GM23338 (cell line): ENCODE results near the gene ZKSCAN2. TPM values are rescaled to one million over a fixed set of nuclear protein-coding genes. Genes with fewer than 3 reads are reported as not detected.

ENCODE experiments used
- ATAC-seq: fragments of 200-7000 bp; cut with Tn5 transposase; 3 replicates; pipeline ENCODE4 v1.9.1; 2020
- DNase-seq: peaks from one replicate; pipeline ENCODE4 v3.0.0-alpha.2; 2015; ENCODE audit warnings: low spot score
- H2AFZ ChIP-seq: fragments of 200-600 bp; sonication (generic); 2 replicates; pipeline ENCODE4 v1.8.0; 2016; ENCODE audit warnings: antibody characterized with exemption, mild to moderate bottlenecking, moderate library complexity
- H3F3A ChIP-seq: fragments of 200-600 bp; sonication (generic); replicated peaks from 2 replicates; pipeline ENCODE4 v1.8.0; 2017; ENCODE audit warnings: antibody characterized with exemption, mixed run types, low read depth
- H3K27ac ChIP-seq: fragments of 200-600 bp; sonication (generic); 2 replicates; pipeline ENCODE4 v1.6.1; 2016; ENCODE audit warnings: low read depth
- H3K27me3 ChIP-seq: fragments of 200-600 bp; sonication (generic); 2 replicates; pipeline ENCODE4 v1.8.0; 2016; ENCODE audit warnings: mild to moderate bottlenecking, mixed run types, moderate library complexity; ENCODE audit not compliant: insufficient read depth
- H3K36me3 ChIP-seq: fragments of 200-600 bp; sonication (generic); 2 replicates; pipeline ENCODE4 v1.8.0; 2016; ENCODE audit warnings: mild to moderate bottlenecking; ENCODE audit not compliant: insufficient read depth
- H3K4me1 ChIP-seq: fragments of 200-600 bp; sonication (generic); 2 replicates; pipeline ENCODE4 v1.8.0; 2016; ENCODE audit warnings: mild to moderate bottlenecking, moderate library complexity; ENCODE audit not compliant: insufficient read depth
- H3K4me2 ChIP-seq: fragments of 200-600 bp; sonication (generic); 2 replicates; pipeline ENCODE4 v1.7.1; 2017; ENCODE audit warnings: mixed run types
- H3K4me3 ChIP-seq: fragments of 200-600 bp; sonication (generic); 2 replicates; pipeline ENCODE4 v1.6.1; 2016; ENCODE audit warnings: mixed run types
- H3K79me2 ChIP-seq: fragments of 200-600 bp; sonication (generic); replicated peaks from 2 replicates; pipeline ENCODE4 v1.8.0; 2017; ENCODE audit warnings: mild to moderate bottlenecking; ENCODE audit not compliant: insufficient read depth
- H3K9me2 ChIP-seq: fragments of 200-600 bp; sonication (generic); 2 replicates; pipeline ENCODE4 v1.8.0; 2017; ENCODE audit not compliant: insufficient read depth
- H4K20me1 ChIP-seq: fragments of 200-600 bp; sonication (generic); replicated peaks from 2 replicates; pipeline ENCODE4 v1.8.0; 2017; ENCODE audit warnings: mild to moderate bottlenecking; ENCODE audit not compliant: insufficient read depth
- H3K27ac Mint-ChIP-seq: 2 replicates; pipeline ENCODE4 v1.8.0; 2020; ENCODE audit warnings: inconsistent platforms, mild to moderate bottlenecking, moderate library complexity, mixed read lengths
- H3K27me3 Mint-ChIP-seq: 3 replicates; pipeline ENCODE4 v1.8.0; 2022; ENCODE audit warnings: low read depth, mild to moderate bottlenecking, moderate library complexity, mixed read lengths, inconsistent platforms; ENCODE audit not compliant: insufficient read depth, poor library complexity
- H3K36me3 Mint-ChIP-seq: 3 replicates; pipeline ENCODE4 v1.8.0; 2021; ENCODE audit warnings: low read depth, mild to moderate bottlenecking, inconsistent platforms, moderate library complexity, mixed read lengths
- H3K4me1 Mint-ChIP-seq: 3 replicates; pipeline ENCODE4 v1.8.0; 2020; ENCODE audit warnings: mild to moderate bottlenecking, inconsistent platforms, mixed read lengths
- H3K4me3 Mint-ChIP-seq: 3 replicates; pipeline ENCODE4 v1.8.0; 2021; ENCODE audit warnings: moderate library complexity, mild to moderate bottlenecking, inconsistent platforms, mixed read lengths
- H3K9me3 Mint-ChIP-seq: 3 replicates; pipeline ENCODE4 v1.8.0; 2020; ENCODE audit warnings: moderate library complexity, mild to moderate bottlenecking, inconsistent platforms, mixed read lengths
- CREB1 ChIP-seq: fragments of 250-450 bp; sonication (Bioruptor Pico); IDR thresholded peaks from 2 replicates; pipeline ENCODE4 v1.5.0; 2020; ENCODE audit warnings: low read depth, mild to moderate bottlenecking, moderate library complexity
- EZH2phosphoT487 ChIP-seq: fragments of 200-600 bp; sonication (generic); IDR thresholded peaks from one replicate; pipeline ENCODE4 v1.8.1; 2018; ENCODE audit warnings: antibody characterized with exemption; ENCODE audit not compliant: unreplicated experiment
- POLR2AphosphoS5 ChIP-seq: IDR thresholded peaks from 2 replicates; pipeline ENCODE4 v1.6.1; 2016; ENCODE audit warnings: antibody characterized with exemption, low read depth
- STAT1 ChIP-seq: IDR thresholded peaks from one replicate; pipeline ENCODE4 v1.6.1; 2016; ENCODE audit warnings: antibody characterized with exemption; ENCODE audit not compliant: unreplicated experiment
- ZNF114 ChIP-seq: fragments of 250-450 bp; sonication (Bioruptor Pico); IDR thresholded peaks from 2 replicates; pipeline ENCODE4 v1.5.0; 2020; ENCODE audit warnings: mild to moderate bottlenecking, moderate library complexity
- polyA plus RNA-seq: library from polyadenylated mRNA; unstranded; fragments of >200 nt; fragmentation: Nextera tagmentation; extraction: Ambion mirVana; gene quantifications from 2 replicates; pipeline ENCODE4 v1.2.1, GENCODE V29; 2016
- total RNA-seq: library from RNA; depleted of rRNA; stranded (reverse); fragments of >200 nt; shearing (Covaris generic); gene quantifications from 2 replicates; pipeline ENCODE4 v1.2.3, GENCODE V29; 2014
- TF ChIP-seq, protein P1 (sequence below): fragments of 250-450 bp; sonication (Bioruptor Pico); IDR thresholded peaks from 2 replicates; pipeline ENCODE4 v1.5.0; 2020; ENCODE audit warnings: mild to moderate bottlenecking, moderate library complexity
- TF ChIP-seq, protein P2 (sequence below), 2 experiments: fragments of 200-600 bp in 1 of 2; sonication (generic) in 1 of 2; conservative IDR thresholded peaks; 2 replicates each; pipeline versions ENCODE4 v1.5.1 to v1.6.1; 2016 to 2017; ENCODE audit warnings: antibody characterized with exemption in 2 of 2, low read depth in 2 of 2, mild to moderate bottlenecking in 2 of 2, moderate library complexity in 1 of 2

Gene ZKSCAN2
- total and polyA plus RNA-seq, 2 experiments from 2014 or later: 2.0 to 8.8 TPM

DNA sequence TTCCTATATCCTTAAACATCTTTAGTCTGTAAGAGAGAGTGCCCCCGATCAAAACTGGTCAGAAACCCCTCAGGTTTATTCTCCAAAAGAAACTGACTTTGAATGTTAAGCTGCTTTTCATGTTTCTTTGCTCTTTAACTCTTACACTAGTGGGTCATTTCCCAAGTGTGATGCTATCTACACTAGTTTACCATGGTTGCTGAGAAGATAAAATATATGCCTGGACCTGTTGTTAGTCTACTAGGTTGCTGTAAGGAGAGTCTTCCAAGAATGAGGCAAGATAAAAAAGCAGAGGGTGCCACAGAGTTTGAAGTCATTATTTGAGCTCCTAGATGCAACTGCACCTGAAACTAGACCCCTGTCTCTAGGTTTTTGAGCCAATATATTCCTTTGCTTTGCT lies 12.2 kb upstream of the ZKSCAN2 start:
- no peak for ATAC-seq
- no peaks in the 10 kb centered on the region for H3K4me1 Mint-ChIP-seq
- H2AFZ ChIP-seq: no peak overlapping the region
- no peak overlapping the region for H3K4me3 Mint-ChIP-seq
- peaks cover 22% of the 10 kb centered on the region for H3K36me3 Mint-ChIP-seq
- no peaks in the 10 kb centered on the region for H3F3A ChIP-seq
- no peaks in the 10 kb centered on the region for H3K36me3 ChIP-seq
- H4K20me1 ChIP-seq: peaks cover 28% of the 10 kb centered on the region
- H3K9me2 ChIP-seq: 0 out of 2 replicates have a peak, but pooled peaks cover 3% of the 10 kb centered on the region
- H3K4me1 ChIP-seq: no peaks in the 10 kb centered on the region
- TF ChIP-seq, protein P1, sequence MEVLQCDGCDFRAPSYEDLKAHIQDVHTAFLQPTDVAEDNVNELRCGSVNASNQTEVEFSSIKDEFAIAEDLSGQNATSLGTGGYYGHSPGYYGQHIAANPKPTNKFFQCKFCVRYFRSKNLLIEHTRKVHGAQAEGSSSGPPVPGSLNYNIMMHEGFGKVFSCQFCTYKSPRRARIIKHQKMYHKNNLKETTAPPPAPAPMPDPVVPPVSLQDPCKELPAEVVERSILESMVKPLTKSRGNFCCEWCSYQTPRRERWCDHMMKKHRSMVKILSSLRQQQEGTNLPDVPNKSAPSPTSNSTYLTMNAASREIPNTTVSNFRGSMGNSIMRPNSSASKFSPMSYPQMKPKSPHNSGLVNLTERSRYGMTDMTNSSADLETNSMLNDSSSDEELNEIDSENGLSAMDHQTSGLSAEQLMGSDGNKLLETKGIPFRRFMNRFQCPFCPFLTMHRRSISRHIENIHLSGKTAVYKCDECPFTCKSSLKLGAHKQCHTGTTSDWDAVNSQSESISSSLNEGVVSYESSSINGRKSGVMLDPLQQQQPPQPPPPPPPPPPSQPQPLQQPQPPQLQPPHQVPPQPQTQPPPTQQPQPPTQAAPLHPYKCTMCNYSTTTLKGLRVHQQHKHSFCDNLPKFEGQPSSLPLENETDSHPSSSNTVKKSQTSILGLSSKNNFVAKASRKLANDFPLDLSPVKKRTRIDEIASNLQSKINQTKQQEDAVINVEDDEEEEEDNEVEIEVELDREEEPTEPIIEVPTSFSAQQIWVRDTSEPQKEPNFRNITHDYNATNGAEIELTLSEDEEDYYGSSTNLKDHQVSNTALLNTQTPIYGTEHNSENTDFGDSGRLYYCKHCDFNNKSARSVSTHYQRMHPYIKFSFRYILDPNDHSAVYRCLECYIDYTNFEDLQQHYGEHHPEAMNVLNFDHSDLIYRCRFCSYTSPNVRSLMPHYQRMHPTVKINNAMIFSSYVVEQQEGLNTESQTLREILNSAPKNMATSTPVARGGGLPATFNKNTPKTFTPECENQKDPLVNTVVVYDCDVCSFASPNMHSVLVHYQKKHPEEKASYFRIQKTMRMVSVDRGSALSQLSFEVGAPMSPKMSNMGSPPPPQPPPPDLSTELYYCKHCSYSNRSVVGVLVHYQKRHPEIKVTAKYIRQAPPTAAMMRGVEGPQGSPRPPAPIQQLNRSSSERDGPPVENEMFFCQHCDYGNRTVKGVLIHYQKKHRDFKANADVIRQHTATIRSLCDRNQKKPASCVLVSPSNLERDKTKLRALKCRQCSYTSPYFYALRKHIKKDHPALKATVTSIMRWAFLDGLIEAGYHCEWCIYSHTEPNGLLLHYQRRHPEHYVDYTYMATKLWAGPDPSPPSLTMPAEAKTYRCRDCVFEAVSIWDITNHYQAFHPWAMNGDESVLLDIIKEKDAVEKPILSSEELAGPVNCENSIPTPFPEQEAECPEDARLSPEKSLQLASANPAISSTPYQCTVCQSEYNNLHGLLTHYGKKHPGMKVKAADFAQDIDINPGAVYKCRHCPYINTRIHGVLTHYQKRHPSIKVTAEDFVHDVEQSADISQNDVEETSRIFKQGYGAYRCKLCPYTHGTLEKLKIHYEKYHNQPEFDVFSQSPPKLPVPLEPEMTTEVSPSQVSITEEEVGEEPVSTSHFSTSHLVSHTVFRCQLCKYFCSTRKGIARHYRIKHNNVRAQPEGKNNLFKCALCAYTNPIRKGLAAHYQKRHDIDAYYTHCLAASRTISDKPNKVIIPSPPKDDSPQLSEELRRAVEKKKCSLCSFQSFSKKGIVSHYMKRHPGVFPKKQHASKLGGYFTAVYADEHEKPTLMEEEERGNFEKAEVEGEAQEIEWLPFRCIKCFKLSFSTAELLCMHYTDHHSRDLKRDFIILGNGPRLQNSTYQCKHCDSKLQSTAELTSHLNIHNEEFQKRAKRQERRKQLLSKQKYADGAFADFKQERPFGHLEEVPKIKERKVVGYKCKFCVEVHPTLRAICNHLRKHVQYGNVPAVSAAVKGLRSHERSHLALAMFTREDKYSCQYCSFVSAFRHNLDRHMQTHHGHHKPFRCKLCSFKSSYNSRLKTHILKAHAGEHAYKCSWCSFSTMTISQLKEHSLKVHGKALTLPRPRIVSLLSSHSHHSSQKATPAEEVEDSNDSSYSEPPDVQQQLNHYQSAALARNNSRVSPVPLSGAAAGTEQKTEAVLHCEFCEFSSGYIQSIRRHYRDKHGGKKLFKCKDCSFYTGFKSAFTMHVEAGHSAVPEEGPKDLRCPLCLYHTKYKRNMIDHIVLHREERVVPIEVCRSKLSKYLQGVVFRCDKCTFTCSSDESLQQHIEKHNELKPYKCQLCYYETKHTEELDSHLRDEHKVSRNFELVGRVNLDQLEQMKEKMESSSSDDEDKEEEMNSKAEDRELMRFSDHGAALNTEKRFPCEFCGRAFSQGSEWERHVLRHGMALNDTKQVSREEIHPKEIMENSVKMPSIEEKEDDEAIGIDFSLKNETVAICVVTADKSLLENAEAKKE (CRISPR knock-in tag): no peak
- TF ChIP-seq, protein P2, sequence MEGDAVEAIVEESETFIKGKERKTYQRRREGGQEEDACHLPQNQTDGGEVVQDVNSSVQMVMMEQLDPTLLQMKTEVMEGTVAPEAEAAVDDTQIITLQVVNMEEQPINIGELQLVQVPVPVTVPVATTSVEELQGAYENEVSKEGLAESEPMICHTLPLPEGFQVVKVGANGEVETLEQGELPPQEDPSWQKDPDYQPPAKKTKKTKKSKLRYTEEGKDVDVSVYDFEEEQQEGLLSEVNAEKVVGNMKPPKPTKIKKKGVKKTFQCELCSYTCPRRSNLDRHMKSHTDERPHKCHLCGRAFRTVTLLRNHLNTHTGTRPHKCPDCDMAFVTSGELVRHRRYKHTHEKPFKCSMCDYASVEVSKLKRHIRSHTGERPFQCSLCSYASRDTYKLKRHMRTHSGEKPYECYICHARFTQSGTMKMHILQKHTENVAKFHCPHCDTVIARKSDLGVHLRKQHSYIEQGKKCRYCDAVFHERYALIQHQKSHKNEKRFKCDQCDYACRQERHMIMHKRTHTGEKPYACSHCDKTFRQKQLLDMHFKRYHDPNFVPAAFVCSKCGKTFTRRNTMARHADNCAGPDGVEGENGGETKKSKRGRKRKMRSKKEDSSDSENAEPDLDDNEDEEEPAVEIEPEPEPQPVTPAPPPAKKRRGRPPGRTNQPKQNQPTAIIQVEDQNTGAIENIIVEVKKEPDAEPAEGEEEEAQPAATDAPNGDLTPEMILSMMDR (conservative IDR thresholded peaks at IDR 0.05; ENCODE audit: low read depth in 2 of 2): no peak
- H3K4me3 ChIP-seq: no peak overlapping the region
- H3K79me2 ChIP-seq: peaks cover 26% of the 10 kb centered on the region
- DNase-seq: no peak
- H3K27me3 Mint-ChIP-seq: no peaks in the 10 kb centered on the region
- no peak overlapping the region for H3K27ac Mint-ChIP-seq
- peaks cover 4% of the 10 kb centered on the region for H3K9me3 Mint-ChIP-seq
- no peaks in the 10 kb centered on the region for H3K27me3 ChIP-seq
- H3K27ac ChIP-seq: no peak overlapping the region
- H3K4me2 ChIP-seq: no peak overlapping the region

DNA sequence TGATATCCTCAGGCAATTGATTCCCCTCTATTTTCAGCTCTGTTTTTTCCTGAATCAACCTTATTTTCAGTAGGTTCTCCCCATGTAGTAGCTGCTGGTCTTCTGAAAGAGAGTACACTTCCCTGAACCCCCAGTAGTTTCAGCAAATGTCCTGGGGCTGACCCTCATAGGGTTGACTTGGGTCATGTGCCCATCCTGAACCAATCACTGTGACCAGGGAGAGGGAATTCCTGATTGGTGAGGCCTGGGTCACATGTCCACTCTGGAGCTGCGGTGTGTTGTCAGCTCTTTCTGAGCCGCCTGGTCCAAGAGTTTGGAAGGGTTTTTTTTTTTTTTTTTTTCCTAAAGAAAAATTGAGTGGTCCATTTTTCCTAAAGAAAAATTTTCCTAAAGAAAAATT lies 8.3 kb upstream of the ZKSCAN2 start:
- 0 out of 2 replicates have a peak, but pooled peaks cover 3% of the 10 kb centered on the region for H3K9me2 ChIP-seq
- Mint-ChIP-seq H3K9me3 (no peaks in the 10 kb centered on the region), H3K4me3 (no peak overlapping the region), H3K27me3 (no peaks in the 10 kb centered on the region), H3K27ac (no peak overlapping the region), H3K36me3 (peaks cover 43% of the 10 kb centered on the region), H3K4me1 (no peaks in the 10 kb centered on the region)
- H3F3A ChIP-seq: peaks cover 5% of the 10 kb centered on the region; the same call in 1 of the 2 replicates
- H3K79me2 ChIP-seq: peaks cover 65% of the 10 kb centered on the region
- no peak overlapping the region for H3K4me2 ChIP-seq
- H3K36me3 ChIP-seq: no peaks in the 10 kb centered on the region
- ATAC-seq: no peak
- no peaks in the 10 kb centered on the region for H3K4me1 ChIP-seq
- peaks cover 32% of the 10 kb centered on the region for H4K20me1 ChIP-seq
- no peak for DNase-seq
- no peak overlapping the region for H2AFZ ChIP-seq
- no peaks in the 10 kb centered on the region for H3K27me3 ChIP-seq
- no peak overlapping the region for H3K27ac ChIP-seq
- H3K4me3 ChIP-seq: no peak overlapping the region
- TF ChIP-seq EZH2phosphoT487 (no peak), POLR2AphosphoS5 (no peak), ZNF114 (CRISPR knock-in tag) (no peak), STAT1 (no peak), CREB1 (no peak)
- TF ChIP-seq, protein P2 (conservative IDR thresholded peaks at IDR 0.05; ENCODE audit: low read depth in 2 of 2): no peak
